HG03066 (cell line): Measurements from ENCODE around the gene AUTS2.

ENCODE experiments used
- ATAC-seq: cut with Tn5 transposase; IDR thresholded peaks from one replicate; pipeline ENCODE4 v1.9.1; 2021; ENCODE audit warnings: low read depth; ENCODE audit not compliant: unreplicated experiment

The AUTS2 gene

GRCh38 chr7:69871886-69872569 is 273.8 kb downstream of the AUTS2 start:
- ATAC-seq = no peak

- no peak for ATAC-seq
Observed at GRCh38 chr7:69873512-69873911, 275.2 kb downstream of the AUTS2 start.

GRCh38 chr7:69878015-69878414 is 279.7 kb downstream of the AUTS2 start:
- ATAC-seq = no peak

- no peak for ATAC-seq
Observed at GRCh38 chr7:69878591-69878990, 280.3 kb downstream of the AUTS2 start.

- ATAC-seq = no peak
Observed at GRCh38 chr7:69879989-69880388, 281.7 kb downstream of the AUTS2 start.

- ATAC-seq = no peak
Observed at GRCh38 chr7:69880840-69881239, 282.6 kb downstream of the AUTS2 start.

GRCh38 chr7:69882269-69882668 is 284.0 kb downstream of the AUTS2 start:
- ATAC-seq = peak; percentile 80

- ATAC-seq = no peak
Observed at GRCh38 chr7:69883399-69883891, 285.2 kb downstream of the AUTS2 start.

- no peak for ATAC-seq
Observed at GRCh38 chr7:69885431-69885830, 287.2 kb downstream of the AUTS2 start.

GRCh38 chr7:69889338-69889975 is 291.2 kb downstream of the AUTS2 start:
- no peak for ATAC-seq

GRCh38 chr7:69889976-69890351 is 291.7 kb downstream of the AUTS2 start:
- no peak for ATAC-seq

- ATAC-seq = no peak
Observed at GRCh38 chr7:69892790-69893189, 294.5 kb downstream of the AUTS2 start.

- no peak for ATAC-seq
Observed at GRCh38 chr7:69893906-69894305, 295.6 kb downstream of the AUTS2 start.

- ATAC-seq = no peak
Observed at GRCh38 chr7:69895446-69895845, 297.2 kb downstream of the AUTS2 start.

GRCh38 chr7:69896121-69896520 is 297.8 kb downstream of the AUTS2 start:
- ATAC-seq = no peak

- ATAC-seq = peak; percentile 89
Observed at GRCh38 chr7:69898189-69898588, 299.9 kb downstream of the AUTS2 start.

GRCh38 chr7:69903410-69903809 is 305.1 kb downstream of the AUTS2 start:
- no peak for ATAC-seq

- ATAC-seq = peak; percentile 93
Observed at GRCh38 chr7:69906283-69906995, 308.2 kb downstream of the AUTS2 start.

GRCh38 chr7:69907720-69908119 is 309.4 kb downstream of the AUTS2 start:
- no peak for ATAC-seq

- ATAC-seq = no peak
Observed at GRCh38 chr7:69908454-69908853, 310.2 kb downstream of the AUTS2 start.

GRCh38 chr7:69910150-69910549 is 311.9 kb downstream of the AUTS2 start:
- ATAC-seq = no peak

GRCh38 chr7:69911337-69911736 is 313.1 kb downstream of the AUTS2 start:
- no peak for ATAC-seq
